K562 (cell line): ENCODE data around the gene MCM7. TPM values are rescaled to one million over a fixed set of nuclear protein-coding genes. Genes with fewer than 3 reads are reported as not detected.

Experiments used
- ATF3 ChIP-seq, 2 experiments: fragments of 450-650 bp in 1 of 2; sonication (generic) in 1 of 2; formaldehyde crosslinking in 1 of 2; IDR thresholded peaks in 1 of 2; conservative IDR thresholded peaks in 1 of 2; 2 replicates each; pipeline versions ENCODE4 v1.6.1 to v1.8.1; 2016 to 2023; ENCODE audit warnings: mild to moderate bottlenecking in 2 of 2, moderate library complexity in 2 of 2, inconsistent platforms in 1 of 2, missing genetic modification reagents in 1 of 2
- BACH1 ChIP-seq: fragments of 200-800 bp; sonication (Bioruptor generic); IDR thresholded peaks from 2 replicates; pipeline ENCODE4 v1.6.1; 2016; ENCODE audit warnings: missing genetic modification characterization, missing compliant biosample characterization
- ERF ChIP-seq: fragments of 450-650 bp; formaldehyde crosslinking; IDR thresholded peaks from 2 replicates; pipeline ENCODE4 v1.4.0; 2020; ENCODE audit warnings: mild to moderate bottlenecking, mixed read lengths
- GATAD2B ChIP-seq: fragments of 450-650 bp; IDR thresholded peaks from 2 replicates; pipeline ENCODE4 v1.6.1; 2017; ENCODE audit warnings: mild to moderate bottlenecking, borderline replicate concordance
- L3MBTL2 ChIP-seq: fragments of 450-650 bp; IDR thresholded peaks from 2 replicates; pipeline ENCODE4 v1.6.1; 2016; ENCODE audit warnings: mild to moderate bottlenecking, moderate library complexity
- MEF2A ChIP-seq: IDR thresholded peaks from 2 replicates; pipeline ENCODE4 v1.6.1; 2011; ENCODE audit warnings: low read depth, mild to moderate bottlenecking, low read length, moderate library complexity; ENCODE audit not compliant: control insufficient read depth
- NR4A1 ChIP-seq, 2 experiments: fragments of 250-450 bp in 1 of 2; fragments of 450-650 bp in 1 of 2; sonication (Bioruptor Pico) in 1 of 2; IDR thresholded peaks; 2 replicates each; pipeline versions ENCODE4 v1.4.0 to v1.6.1; 2016 to 2020; ENCODE audit warnings: mild to moderate bottlenecking in 2 of 2, missing compliant biosample characterization in 1 of 2, missing genetic modification characterization in 1 of 2, moderate library complexity in 1 of 2
- POLR2AphosphoS5 ChIP-seq: IDR thresholded peaks from 2 replicates; pipeline ENCODE4 v1.6.1; 2011; ENCODE audit warnings: mild to moderate bottlenecking, low read depth, low read length, moderate library complexity; ENCODE audit not compliant: control insufficient read depth, insufficient read depth
- RB1 ChIP-seq: fragments of 450-650 bp; IDR thresholded peaks from 2 replicates; pipeline ENCODE4 v1.6.1; 2017; ENCODE audit warnings: low read depth, mild to moderate bottlenecking
- TAF7 ChIP-seq: fragments of 450-650 bp; IDR thresholded peaks from 2 replicates; pipeline ENCODE4 v1.6.1; 2016; ENCODE audit warnings: missing genetic modification characterization, missing compliant biosample characterization
- TCF7 ChIP-seq: sonication (generic); IDR thresholded peaks from 2 replicates; pipeline ENCODE4 v1.6.1; 2016; ENCODE audit warnings: antibody characterized with exemption, borderline replicate concordance
- polyA plus RNA-seq, 8 experiments: library from polyadenylated mRNA; depleted of rRNA in 4 of 8; stranded (reverse) in 5 of 8; unstranded in 3 of 8; fragments of >200 nt; fragmentation: Nextera tagmentation in 2 of 8; fragmentation: Illumina TruSeq in 1 of 8; extraction: Ambion mirVana in 2 of 8; extraction: Trizol in 1 of 8; gene quantifications; 2 replicates each; pipeline versions ENCODE4 v1.2.1 to v1.2.3, GENCODE V29; 2011 to 2014; ENCODE audit warnings: inconsistent platforms in 1 of 8, missing spikeins in 1 of 8
- total RNA-seq, 7 experiments: library from RNA; depleted of rRNA in 6 of 7; stranded (reverse); fragments of >200 nt in 6 of 7; fragmentation: Illumina TruSeq in 2 of 7; extraction: Trizol in 2 of 7; gene quantifications; 2 replicates each; pipeline versions ENCODE4 v1.2.1 to v1.2.3, GENCODE V29; 2011 to 2021; ENCODE audit warnings: low replicate concordance in 1 of 7
- TF ChIP-seq, protein P1 (sequence below): fragments of 200-800 bp; sonication (Bioruptor generic); IDR thresholded peaks from 2 replicates; pipeline ENCODE4 v1.6.1; 2017; ENCODE audit warnings: missing genetic modification characterization, missing compliant biosample characterization
- TF ChIP-seq, protein P2 (sequence below): sonication (generic); formaldehyde crosslinking; IDR thresholded peaks from 2 replicates; pipeline ENCODE4 v1.8.0; 2023; ENCODE audit warnings: missing genetic modification reagents, mild to moderate bottlenecking, borderline replicate concordance
- TF ChIP-seq, protein P3 (sequence below): IDR thresholded peaks from 2 replicates; pipeline ENCODE4 v1.6.1; 2012; ENCODE audit warnings: low read depth, low read length, improper control_type of control experiment, borderline replicate concordance

The MCM7 gene
- total and polyA plus RNA-seq, 9 of the 15 experiments (the other 6 are each of a cell fraction or from before 2014, with no cell fraction given): 329 to 856 (median 437) TPM

DNA sequence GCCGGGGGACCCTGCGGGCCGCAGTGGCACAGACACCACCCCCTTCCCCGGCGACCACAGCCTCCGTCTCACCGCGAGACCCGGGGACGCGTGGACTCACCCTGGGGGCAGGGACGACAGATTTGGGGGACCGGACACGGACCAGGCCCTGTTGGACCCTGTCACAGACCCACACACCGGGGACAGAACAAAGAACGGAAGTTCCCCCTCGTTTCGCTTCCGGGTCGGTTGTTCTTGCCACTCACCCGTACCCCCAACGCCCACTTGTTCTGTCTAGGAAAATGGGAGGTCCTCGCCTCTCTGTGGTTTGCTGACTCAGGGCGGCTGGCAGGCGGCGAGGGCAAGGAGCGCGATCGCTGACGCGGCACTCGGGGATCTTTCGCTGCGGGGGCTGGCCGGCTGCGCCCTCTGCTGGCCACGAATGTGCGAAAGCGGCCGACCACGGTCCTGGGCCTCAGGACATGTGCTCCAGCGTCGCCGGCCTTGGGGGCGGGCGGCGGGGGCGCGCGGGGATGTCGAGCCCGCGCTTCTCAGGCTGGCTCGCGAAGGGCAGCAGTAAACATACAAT is 19.6 kb downstream of the MCM7 start, which contains the start of gene ZNF3 (continued):
- TF ChIP-seq POLR2AphosphoS5: peak; percentile 85
- no peak for TF ChIP-seq NR4A1 (CRISPR knock-in tag; IDR thresholded peaks at IDR 0.05)
- TF ChIP-seq NR4A1 (tag; IDR thresholded peaks at IDR 0.05): 0 out of 2 replicates have a peak, but pooled peaks have one; percentile 44
- TF ChIP-seq MEF2A: 0 out of 2 replicates have a peak, but pooled peaks have one; percentile 58
- peak; percentile 64 for TF ChIP-seq ATF3 (IDR thresholded peaks at IDR 0.05)
- peak; percentile 95 for TF ChIP-seq ATF3 (CRISPR knock-in tag; conservative IDR thresholded peaks at IDR 0.05)
- TF ChIP-seq, protein P1, sequence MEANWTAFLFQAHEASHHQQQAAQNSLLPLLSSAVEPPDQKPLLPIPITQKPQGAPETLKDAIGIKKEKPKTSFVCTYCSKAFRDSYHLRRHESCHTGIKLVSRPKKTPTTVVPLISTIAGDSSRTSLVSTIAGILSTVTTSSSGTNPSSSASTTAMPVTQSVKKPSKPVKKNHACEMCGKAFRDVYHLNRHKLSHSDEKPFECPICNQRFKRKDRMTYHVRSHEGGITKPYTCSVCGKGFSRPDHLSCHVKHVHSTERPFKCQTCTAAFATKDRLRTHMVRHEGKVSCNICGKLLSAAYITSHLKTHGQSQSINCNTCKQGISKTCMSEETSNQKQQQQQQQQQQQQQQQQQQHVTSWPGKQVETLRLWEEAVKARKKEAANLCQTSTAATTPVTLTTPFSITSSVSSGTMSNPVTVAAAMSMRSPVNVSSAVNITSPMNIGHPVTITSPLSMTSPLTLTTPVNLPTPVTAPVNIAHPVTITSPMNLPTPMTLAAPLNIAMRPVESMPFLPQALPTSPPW (CRISPR knock-in tag): peak; percentile 89
- TF ChIP-seq, protein P2, sequence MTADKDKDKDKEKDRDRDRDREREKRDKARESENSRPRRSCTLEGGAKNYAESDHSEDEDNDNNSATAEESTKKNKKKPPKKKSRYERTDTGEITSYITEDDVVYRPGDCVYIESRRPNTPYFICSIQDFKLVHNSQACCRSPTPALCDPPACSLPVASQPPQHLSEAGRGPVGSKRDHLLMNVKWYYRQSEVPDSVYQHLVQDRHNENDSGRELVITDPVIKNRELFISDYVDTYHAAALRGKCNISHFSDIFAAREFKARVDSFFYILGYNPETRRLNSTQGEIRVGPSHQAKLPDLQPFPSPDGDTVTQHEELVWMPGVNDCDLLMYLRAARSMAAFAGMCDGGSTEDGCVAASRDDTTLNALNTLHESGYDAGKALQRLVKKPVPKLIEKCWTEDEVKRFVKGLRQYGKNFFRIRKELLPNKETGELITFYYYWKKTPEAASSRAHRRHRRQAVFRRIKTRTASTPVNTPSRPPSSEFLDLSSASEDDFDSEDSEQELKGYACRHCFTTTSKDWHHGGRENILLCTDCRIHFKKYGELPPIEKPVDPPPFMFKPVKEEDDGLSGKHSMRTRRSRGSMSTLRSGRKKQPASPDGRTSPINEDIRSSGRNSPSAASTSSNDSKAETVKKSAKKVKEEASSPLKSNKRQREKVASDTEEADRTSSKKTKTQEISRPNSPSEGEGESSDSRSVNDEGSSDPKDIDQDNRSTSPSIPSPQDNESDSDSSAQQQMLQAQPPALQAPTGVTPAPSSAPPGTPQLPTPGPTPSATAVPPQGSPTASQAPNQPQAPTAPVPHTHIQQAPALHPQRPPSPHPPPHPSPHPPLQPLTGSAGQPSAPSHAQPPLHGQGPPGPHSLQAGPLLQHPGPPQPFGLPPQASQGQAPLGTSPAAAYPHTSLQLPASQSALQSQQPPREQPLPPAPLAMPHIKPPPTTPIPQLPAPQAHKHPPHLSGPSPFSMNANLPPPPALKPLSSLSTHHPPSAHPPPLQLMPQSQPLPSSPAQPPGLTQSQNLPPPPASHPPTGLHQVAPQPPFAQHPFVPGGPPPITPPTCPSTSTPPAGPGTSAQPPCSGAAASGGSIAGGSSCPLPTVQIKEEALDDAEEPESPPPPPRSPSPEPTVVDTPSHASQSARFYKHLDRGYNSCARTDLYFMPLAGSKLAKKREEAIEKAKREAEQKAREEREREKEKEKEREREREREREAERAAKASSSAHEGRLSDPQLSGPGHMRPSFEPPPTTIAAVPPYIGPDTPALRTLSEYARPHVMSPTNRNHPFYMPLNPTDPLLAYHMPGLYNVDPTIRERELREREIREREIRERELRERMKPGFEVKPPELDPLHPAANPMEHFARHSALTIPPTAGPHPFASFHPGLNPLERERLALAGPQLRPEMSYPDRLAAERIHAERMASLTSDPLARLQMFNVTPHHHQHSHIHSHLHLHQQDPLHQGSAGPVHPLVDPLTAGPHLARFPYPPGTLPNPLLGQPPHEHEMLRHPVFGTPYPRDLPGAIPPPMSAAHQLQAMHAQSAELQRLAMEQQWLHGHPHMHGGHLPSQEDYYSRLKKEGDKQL (CRISPR knock-in tag): 0 out of 2 replicates have a peak, but pooled peaks have one; percentile 40
- TF ChIP-seq TCF7: peak; percentile 68
- TF ChIP-seq GATAD2B: peak; percentile 73
- peak; percentile 99 for TF ChIP-seq BACH1
- peak; percentile 97 for TF ChIP-seq RB1
- peak; percentile 99 for TF ChIP-seq L3MBTL2
- peak; percentile 82 for TF ChIP-seq TAF7
- TF ChIP-seq ERF (CRISPR knock-in tag): peak; percentile 36; the same call in 1 of the 2 replicates
- TF ChIP-seq, protein P3, sequence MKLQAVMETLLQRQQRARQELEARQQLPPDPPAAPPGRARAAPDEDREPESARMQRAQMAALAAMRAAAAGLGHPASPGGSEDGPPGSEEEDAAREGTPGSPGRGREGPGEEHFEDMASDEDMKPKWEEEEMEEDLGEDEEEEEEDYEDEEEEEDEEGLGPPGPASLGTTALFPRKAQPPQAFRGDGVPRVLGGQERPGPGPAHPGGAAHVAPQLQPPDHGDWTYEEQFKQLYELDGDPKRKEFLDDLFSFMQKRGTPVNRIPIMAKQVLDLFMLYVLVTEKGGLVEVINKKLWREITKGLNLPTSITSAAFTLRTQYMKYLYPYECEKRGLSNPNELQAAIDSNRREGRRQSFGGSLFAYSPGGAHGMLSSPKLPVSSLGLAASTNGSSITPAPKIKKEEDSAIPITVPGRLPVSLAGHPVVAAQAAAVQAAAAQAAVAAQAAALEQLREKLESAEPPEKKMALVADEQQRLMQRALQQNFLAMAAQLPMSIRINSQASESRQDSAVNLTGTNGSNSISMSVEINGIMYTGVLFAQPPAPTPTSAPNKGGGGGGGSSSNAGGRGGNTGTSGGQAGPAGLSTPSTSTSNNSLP: peak; percentile 65; the same call in 1 of the 2 replicates
